Measurements from ENCODE around the gene ICE2.

ICE2 gene

GRCh38 chr15:60424006-60424405 lies 54.9 kb downstream of the ICE2 start:
- no peak overlapping the region for H3K9ac ChIP-seq (ENCODE audit: insufficient read length, low read depth)
- DNase-seq (ENCODE audit: low read depth, low spot score) = no peak
- no peak overlapping the region for H3K4me3 ChIP-seq (ENCODE audit: insufficient read length, low read depth)
- H3K9me3 ChIP-seq (ENCODE audit: insufficient read depth, low read length) = no peaks in the 10 kb centered on the region
- H3K27me3 ChIP-seq (ENCODE audit: insufficient read depth, insufficient read length) = no peaks in the 10 kb centered on the region
- peaks cover 27% of the 10 kb centered on the region for H3K36me3 ChIP-seq (ENCODE audit: insufficient read depth, insufficient read length, low read length)
- TF ChIP-seq ZNF274 (IDR thresholded peaks at IDR 0.05; ENCODE audit: low read depth, low read length) (no peak), YY1 (IDR thresholded peaks at IDR 0.05; ENCODE audit: insufficient read depth, insufficient read length) (no peak), SUZ12 (IDR thresholded peaks at IDR 0.05; ENCODE audit: extremely low read depth, insufficient read depth, insufficient read length) (no peak)
- no peaks in the 10 kb centered on the region for H3K4me1 ChIP-seq (ENCODE audit: insufficient read depth, insufficient read length)

GRCh38 chr15:60423537-60423936 lies 55.4 kb downstream of the ICE2 start:
- Histone ChIP-seq H3K9ac (ENCODE audit: insufficient read length, low read depth) (no peak overlapping the region), H3K4me3 (ENCODE audit: insufficient read length, low read depth) (no peak overlapping the region), H3K36me3 (ENCODE audit: insufficient read depth, insufficient read length, low read length) (peaks cover 27% of the 10 kb centered on the region), H3K9me3 (ENCODE audit: insufficient read depth, low read length) (no peaks in the 10 kb centered on the region), H3K4me1 (ENCODE audit: insufficient read depth, insufficient read length) (no peaks in the 10 kb centered on the region), H3K27me3 (ENCODE audit: insufficient read depth, insufficient read length) (no peaks in the 10 kb centered on the region)
- DNase-seq (ENCODE audit: low read depth, low spot score) = peak; percentile 60
- TF ChIP-seq SUZ12 (IDR thresholded peaks at IDR 0.05; ENCODE audit: extremely low read depth, insufficient read depth, insufficient read length) = no peak

GRCh38 chr15:60421544-60421943 lies 57.4 kb downstream of the ICE2 start:
- H3K9ac ChIP-seq (ENCODE audit: insufficient read length, low read depth) = no peak overlapping the region
- H3K9me3 ChIP-seq (ENCODE audit: insufficient read depth, low read length) = no peaks in the 10 kb centered on the region
- TF ChIP-seq SUZ12 (IDR thresholded peaks at IDR 0.05; ENCODE audit: extremely low read depth, insufficient read depth, insufficient read length) (no peak), ZNF274 (IDR thresholded peaks at IDR 0.05; ENCODE audit: low read depth, low read length) (no peak), YY1 (IDR thresholded peaks at IDR 0.05; ENCODE audit: insufficient read depth, insufficient read length) (no peak)
- no peak for DNase-seq (ENCODE audit: low read depth, low spot score)
- H3K36me3 ChIP-seq (ENCODE audit: insufficient read depth, insufficient read length, low read length) = peaks cover 13% of the 10 kb centered on the region
- no peaks in the 10 kb centered on the region for H3K27me3 ChIP-seq (ENCODE audit: insufficient read depth, insufficient read length)
- H3K4me1 ChIP-seq (ENCODE audit: insufficient read depth, insufficient read length) = no peaks in the 10 kb centered on the region
- no peak overlapping the region for H3K4me3 ChIP-seq (ENCODE audit: insufficient read length, low read depth)

- no peak for DNase-seq (ENCODE audit: low read depth, low spot score)
- H3K4me1 ChIP-seq (ENCODE audit: insufficient read depth, insufficient read length) = no peaks in the 10 kb centered on the region
- no peaks in the 10 kb centered on the region for H3K27me3 ChIP-seq (ENCODE audit: insufficient read depth, insufficient read length)
- peaks cover 13% of the 10 kb centered on the region for H3K36me3 ChIP-seq (ENCODE audit: insufficient read depth, insufficient read length, low read length)
- H3K9ac ChIP-seq (ENCODE audit: insufficient read length, low read depth) = no peak overlapping the region
- no peaks in the 10 kb centered on the region for H3K9me3 ChIP-seq (ENCODE audit: insufficient read depth, low read length)
- TF ChIP-seq YY1 (IDR thresholded peaks at IDR 0.05; ENCODE audit: insufficient read depth, insufficient read length) = no peak
- no peak for TF ChIP-seq SUZ12 (IDR thresholded peaks at IDR 0.05; ENCODE audit: extremely low read depth, insufficient read depth, insufficient read length)
- TF ChIP-seq ZNF274 (IDR thresholded peaks at IDR 0.05; ENCODE audit: low read depth, low read length) = no peak
- no peak overlapping the region for H3K4me3 ChIP-seq (ENCODE audit: insufficient read length, low read depth)
These were observed 58.7 kb downstream of the ICE2 start for GRCh38 chr15:60420203-60420716.

- Histone ChIP-seq H3K27me3 (ENCODE audit: insufficient read depth, insufficient read length) (no peaks in the 10 kb centered on the region), H3K36me3 (ENCODE audit: insufficient read depth, insufficient read length, low read length) (peaks cover 13% of the 10 kb centered on the region), H3K9me3 (ENCODE audit: insufficient read depth, low read length) (no peaks in the 10 kb centered on the region), H3K4me3 (ENCODE audit: insufficient read length, low read depth) (no peak overlapping the region), H3K9ac (ENCODE audit: insufficient read length, low read depth) (no peak overlapping the region), H3K4me1 (ENCODE audit: insufficient read depth, insufficient read length) (no peaks in the 10 kb centered on the region)
- TF ChIP-seq YY1 (IDR thresholded peaks at IDR 0.05; ENCODE audit: insufficient read depth, insufficient read length) = no peak
- DNase-seq (ENCODE audit: low read depth, low spot score) = no peak
These were observed 59.2 kb downstream of the ICE2 start for GRCh38 chr15:60419753-60420152.

- TF ChIP-seq ZNF274 (IDR thresholded peaks at IDR 0.05; ENCODE audit: low read depth, low read length) (no peak), YY1 (IDR thresholded peaks at IDR 0.05; ENCODE audit: insufficient read depth, insufficient read length) (no peak), SUZ12 (IDR thresholded peaks at IDR 0.05; ENCODE audit: extremely low read depth, insufficient read depth, insufficient read length) (no peak)
- Histone ChIP-seq H3K4me3 (ENCODE audit: insufficient read length, low read depth) (no peak overlapping the region), H3K9ac (ENCODE audit: insufficient read length, low read depth) (no peak overlapping the region), H3K27me3 (ENCODE audit: insufficient read depth, insufficient read length) (no peaks in the 10 kb centered on the region), H3K4me1 (ENCODE audit: insufficient read depth, insufficient read length) (no peaks in the 10 kb centered on the region), H3K9me3 (ENCODE audit: insufficient read depth, low read length) (no peaks in the 10 kb centered on the region), H3K36me3 (ENCODE audit: insufficient read depth, insufficient read length, low read length) (peaks cover 11% of the 10 kb centered on the region)
- no peak for DNase-seq (ENCODE audit: low read depth, low spot score)
These were observed 60.8 kb downstream of the ICE2 start for GRCh38 chr15:60418096-60418495.

- Histone ChIP-seq H3K27me3 (ENCODE audit: insufficient read depth, insufficient read length) (no peaks in the 10 kb centered on the region), H3K4me3 (ENCODE audit: insufficient read length, low read depth) (no peak overlapping the region), H3K36me3 (ENCODE audit: insufficient read depth, insufficient read length, low read length) (peaks cover 1% of the 10 kb centered on the region), H3K9me3 (ENCODE audit: insufficient read depth, low read length) (no peaks in the 10 kb centered on the region), H3K9ac (ENCODE audit: insufficient read length, low read depth) (no peak overlapping the region), H3K4me1 (ENCODE audit: insufficient read depth, insufficient read length) (no peaks in the 10 kb centered on the region)
- no peak for DNase-seq (ENCODE audit: low read depth, low spot score)
- TF ChIP-seq SUZ12 (IDR thresholded peaks at IDR 0.05; ENCODE audit: extremely low read depth, insufficient read depth, insufficient read length) (no peak), ZNF274 (IDR thresholded peaks at IDR 0.05; ENCODE audit: low read depth, low read length) (no peak), YY1 (IDR thresholded peaks at IDR 0.05; ENCODE audit: insufficient read depth, insufficient read length) (no peak)
These were observed 61.8 kb downstream of the ICE2 start for GRCh38 chr15:60417112-60417511.

GRCh38 chr15:60416484-60416883 lies 62.5 kb downstream of the ICE2 start:
- TF ChIP-seq YY1 (IDR thresholded peaks at IDR 0.05; ENCODE audit: insufficient read depth, insufficient read length) (no peak), SUZ12 (IDR thresholded peaks at IDR 0.05; ENCODE audit: extremely low read depth, insufficient read depth, insufficient read length) (no peak), ZNF274 (IDR thresholded peaks at IDR 0.05; ENCODE audit: low read depth, low read length) (no peak)
- Histone ChIP-seq H3K36me3 (ENCODE audit: insufficient read depth, insufficient read length, low read length) (no peaks in the 10 kb centered on the region), H3K4me3 (ENCODE audit: insufficient read length, low read depth) (no peak overlapping the region), H3K4me1 (ENCODE audit: insufficient read depth, insufficient read length) (no peaks in the 10 kb centered on the region), H3K9me3 (ENCODE audit: insufficient read depth, low read length) (no peaks in the 10 kb centered on the region), H3K27me3 (ENCODE audit: insufficient read depth, insufficient read length) (no peaks in the 10 kb centered on the region), H3K9ac (ENCODE audit: insufficient read length, low read depth) (no peak overlapping the region)
- no peak for DNase-seq (ENCODE audit: low read depth, low spot score)
